Measurements from ENCODE around the gene AGMO.

DNA sequence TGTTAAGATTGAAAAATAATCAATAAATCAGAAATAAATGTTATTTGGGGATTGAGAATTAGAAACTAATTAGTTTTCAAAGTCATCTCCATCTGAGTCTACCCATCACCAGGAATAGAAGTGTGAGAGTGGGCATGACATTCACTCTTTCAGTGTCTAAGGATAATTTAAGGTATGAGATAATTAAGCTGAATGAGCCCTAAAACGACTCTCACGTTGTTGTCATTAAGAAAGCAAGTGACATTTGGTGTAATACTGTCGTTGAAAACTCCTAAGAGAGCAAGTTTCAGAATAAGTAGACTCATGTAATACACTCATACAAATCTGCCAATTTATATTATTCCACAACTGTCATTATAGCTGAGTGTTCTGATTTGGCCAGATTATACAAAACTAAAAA is 7.1 kb downstream of the AGMO start:
- TF ChIP-seq, protein P1, sequence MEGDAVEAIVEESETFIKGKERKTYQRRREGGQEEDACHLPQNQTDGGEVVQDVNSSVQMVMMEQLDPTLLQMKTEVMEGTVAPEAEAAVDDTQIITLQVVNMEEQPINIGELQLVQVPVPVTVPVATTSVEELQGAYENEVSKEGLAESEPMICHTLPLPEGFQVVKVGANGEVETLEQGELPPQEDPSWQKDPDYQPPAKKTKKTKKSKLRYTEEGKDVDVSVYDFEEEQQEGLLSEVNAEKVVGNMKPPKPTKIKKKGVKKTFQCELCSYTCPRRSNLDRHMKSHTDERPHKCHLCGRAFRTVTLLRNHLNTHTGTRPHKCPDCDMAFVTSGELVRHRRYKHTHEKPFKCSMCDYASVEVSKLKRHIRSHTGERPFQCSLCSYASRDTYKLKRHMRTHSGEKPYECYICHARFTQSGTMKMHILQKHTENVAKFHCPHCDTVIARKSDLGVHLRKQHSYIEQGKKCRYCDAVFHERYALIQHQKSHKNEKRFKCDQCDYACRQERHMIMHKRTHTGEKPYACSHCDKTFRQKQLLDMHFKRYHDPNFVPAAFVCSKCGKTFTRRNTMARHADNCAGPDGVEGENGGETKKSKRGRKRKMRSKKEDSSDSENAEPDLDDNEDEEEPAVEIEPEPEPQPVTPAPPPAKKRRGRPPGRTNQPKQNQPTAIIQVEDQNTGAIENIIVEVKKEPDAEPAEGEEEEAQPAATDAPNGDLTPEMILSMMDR (IDR thresholded peaks at IDR 0.05) = no peak
- TF ChIP-seq POLR2AphosphoS5 (IDR thresholded peaks at IDR 0.05) = no peak
